GM21717 (cell line): Measurements from ENCODE around the gene FBXL20.
"Not testable (repeated sequence)": the region's sequence is repeated elsewhere in the genome, so short reads cannot be mapped to it uniquely, and the experiment has no call there.

ENCODE experiments used
- ATAC-seq: cut with Tn5 transposase; IDR thresholded peaks from one replicate; pipeline ENCODE4 v1.9.1; 2021; ENCODE audit warnings: mild to moderate bottlenecking, moderate library complexity; ENCODE audit not compliant: unreplicated experiment

The FBXL20 gene

DNA sequence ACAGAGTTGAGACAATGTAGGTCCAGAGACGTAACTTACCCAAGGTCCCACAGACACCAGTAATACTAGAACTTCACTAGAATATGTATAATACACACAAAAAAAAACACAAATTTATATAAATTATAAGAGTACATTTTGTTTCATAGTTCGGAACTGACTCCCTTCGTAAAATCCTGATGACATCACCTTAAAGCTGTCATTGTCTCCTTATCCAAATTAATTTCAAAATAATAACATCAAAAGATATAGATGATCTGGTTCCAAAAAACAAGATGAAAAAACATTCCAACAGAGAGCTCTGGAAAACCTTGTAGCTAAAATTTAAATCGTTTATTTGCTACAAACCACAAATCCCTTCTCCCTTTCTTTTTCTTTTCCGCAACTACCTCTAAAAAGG, 10.0 kb downstream of the FBXL20 start:
- ATAC-seq: no peak

DNA sequence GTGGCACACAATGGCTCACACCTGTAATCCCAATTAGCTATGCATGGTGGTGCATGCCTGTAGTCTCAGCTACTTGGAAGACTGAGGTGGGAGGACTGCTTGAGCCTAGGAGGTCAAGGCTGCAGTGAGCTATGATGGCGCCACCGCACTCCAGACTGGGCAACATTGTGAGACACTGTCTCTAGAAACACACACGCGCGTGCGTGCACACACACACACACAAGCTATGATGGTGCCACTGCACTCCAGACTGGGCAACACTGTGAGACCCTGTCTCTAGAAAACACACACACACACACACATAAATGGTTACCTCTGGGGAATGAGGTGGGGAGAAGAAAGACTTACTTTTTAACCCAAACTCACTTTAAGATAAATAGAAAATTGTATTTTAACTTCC, 16.4 kb downstream of the FBXL20 start:
- no peak for ATAC-seq

DNA sequence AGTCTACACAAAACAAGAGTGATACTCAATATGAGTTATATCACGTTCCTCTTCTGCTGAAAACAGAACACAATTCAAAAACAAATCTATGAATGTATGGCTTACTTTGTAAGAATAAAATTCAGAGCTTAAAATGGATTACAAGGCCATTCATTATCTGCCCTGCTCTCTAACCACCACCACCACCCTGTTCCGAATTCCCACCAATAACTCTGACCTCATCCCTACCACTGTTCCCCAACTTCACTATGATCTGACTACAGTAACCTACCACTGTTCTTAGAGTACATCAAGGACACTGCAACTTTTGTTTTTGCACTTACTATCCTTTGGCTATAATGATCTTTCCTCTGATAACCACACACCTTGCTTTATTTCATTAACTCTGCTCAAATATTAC, 21.3 kb downstream of the FBXL20 start:
- ATAC-seq: no peak

DNA sequence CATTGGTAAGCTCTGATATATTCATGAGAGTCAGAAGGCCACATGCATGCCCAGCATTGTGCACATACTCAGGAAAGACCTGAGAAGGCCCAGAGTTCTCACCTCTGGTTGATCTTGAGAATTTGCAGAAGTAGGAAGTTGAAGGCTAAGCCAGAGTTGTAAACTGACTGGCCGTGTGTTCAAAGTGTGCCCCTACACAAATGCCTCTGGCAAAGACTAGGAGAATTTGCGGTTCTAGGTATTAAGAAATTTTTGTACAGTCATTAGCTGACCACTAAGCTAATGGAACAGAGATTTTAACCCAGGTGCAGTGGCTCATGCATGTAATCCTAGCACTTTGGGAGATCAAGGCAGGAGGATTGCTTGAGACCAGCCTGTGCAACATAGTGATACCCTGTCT, 25.0 kb downstream of the FBXL20 start:
- no peak for ATAC-seq

DNA sequence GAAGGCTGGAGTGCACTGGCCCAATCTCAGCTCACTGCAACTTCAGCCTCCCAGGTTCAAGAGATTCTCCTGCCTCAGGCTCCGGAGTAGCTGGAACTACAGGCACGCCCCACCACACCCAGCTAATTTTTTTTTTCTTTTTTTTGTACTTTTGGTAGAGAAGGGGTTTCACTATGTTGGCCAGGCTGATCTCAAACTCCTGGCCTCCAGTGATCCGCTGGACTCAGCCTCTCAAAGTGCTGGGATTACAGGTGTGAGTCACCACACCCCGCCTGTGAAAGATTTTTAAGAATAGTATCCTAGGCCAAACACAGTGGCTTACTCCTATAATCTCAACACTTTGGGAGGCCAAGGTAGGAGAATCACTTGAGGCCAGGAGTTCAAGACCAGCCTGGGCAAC, 33.6 kb downstream of the FBXL20 start:
- ATAC-seq: not testable (repeated sequence)

DNA sequence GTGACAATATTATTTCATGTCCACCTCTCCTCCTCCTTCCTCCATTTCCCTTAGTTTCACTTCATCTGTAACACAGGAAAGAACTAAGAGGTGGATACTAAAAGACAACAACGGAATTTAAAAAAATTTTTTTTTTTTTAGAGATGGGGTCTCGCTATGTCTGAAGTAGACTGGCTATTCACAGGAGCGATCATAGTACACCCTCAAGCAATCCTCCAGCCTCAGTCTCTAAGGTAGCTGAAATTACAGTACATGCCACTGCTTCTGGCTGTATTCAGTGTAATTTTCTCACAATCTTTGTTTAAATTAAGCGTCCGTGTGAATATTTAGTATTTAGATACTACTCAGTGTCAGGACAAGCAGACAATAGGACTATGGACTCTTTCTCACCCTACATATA, 35.6 kb downstream of the FBXL20 start:
- no peak for ATAC-seq

DNA sequence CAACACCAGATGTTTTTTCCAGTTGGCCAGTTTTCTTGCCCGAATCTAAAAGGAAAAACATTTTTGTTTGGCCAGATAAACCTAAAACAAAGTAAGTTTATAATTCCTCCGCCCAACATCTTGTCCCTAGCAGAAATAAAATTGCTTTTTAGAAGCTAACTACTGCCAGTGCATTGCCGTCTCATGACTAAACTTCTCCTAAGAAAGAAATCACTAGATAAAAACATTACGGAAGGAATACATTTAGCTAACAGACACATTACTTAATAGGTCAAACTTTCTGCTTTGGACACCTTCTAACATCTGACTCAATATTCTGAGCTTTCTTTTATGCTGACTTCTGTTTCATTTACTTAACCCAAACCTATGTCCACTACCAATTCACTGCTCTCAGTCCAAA, 36.2 kb downstream of the FBXL20 start:
- ATAC-seq: no peak

DNA sequence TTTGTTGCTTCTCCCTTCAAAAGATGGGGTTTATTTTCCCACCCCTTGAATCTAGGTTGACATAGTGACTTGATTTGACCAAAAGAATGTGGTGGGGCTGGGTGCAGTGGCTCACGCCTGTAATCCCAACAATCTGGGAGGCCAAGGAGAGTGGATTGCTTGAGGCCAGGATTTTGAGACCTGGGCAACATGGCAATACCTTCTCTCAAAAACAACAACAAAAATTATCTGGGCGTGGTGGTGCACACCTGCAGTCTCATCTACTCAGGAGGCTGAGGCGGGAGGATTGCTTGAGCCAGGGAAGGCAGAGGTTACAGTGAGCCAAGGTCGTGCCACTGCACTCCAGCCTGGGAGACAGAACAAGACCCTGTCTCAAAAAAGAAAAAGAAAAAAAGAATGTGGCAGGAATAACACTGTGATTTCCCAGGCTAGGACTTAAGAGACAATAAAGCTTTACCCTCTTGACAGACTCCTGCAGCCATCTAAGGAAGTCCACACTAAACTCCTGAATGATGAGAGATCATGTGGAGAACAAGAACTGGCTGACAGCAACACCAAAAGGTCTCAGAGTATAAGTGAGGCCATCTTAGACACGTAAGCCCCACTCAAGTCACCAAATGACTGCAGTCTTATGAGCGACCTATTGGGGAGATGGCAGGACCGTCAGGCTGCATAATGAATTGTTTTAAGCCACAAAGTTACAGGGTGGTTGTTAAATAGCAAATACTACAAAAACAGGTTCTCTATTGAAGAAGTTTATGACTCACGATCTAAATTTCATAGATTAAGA, 37.0 kb downstream of the FBXL20 start:
- no peak for ATAC-seq

DNA sequence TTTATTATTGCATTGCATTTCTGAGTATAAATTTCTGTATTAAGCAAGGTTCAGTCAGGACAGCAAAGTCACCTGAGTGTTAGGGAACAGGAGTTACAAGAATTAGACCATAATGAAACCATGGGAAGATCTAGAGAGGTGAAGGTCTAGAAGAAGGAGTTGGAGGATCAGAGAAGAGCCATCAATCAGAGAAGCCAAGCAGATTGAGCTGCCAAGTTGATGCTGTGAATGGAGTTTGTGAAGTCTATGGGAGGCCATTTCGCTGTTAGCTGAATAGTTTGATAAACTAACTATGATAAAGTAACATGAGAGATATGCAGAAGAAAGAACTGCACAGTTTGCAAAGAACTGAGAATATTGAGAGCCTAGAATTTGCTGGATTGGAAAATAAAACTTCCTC, 40.4 kb downstream of the FBXL20 start:
- no peak for ATAC-seq

DNA sequence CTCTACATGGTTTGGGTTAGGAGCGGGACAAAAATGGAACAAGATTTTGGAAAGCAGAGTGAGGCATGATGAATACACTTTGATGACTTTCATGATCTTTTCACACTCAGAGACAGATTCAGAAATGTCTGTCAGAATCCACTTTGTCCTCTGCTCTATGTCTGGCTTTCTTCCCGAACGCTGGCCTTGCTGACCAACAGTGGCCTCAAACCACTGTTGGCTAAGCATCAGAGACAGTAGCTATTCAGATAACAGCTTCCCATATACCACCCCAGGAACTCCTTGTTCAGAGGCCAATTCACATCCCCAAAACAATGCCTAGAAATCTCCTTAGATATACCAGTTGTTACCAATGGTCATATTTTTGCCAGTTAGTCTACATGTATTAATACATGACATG, 40.9 kb downstream of the FBXL20 start:
- ATAC-seq: no peak

DNA sequence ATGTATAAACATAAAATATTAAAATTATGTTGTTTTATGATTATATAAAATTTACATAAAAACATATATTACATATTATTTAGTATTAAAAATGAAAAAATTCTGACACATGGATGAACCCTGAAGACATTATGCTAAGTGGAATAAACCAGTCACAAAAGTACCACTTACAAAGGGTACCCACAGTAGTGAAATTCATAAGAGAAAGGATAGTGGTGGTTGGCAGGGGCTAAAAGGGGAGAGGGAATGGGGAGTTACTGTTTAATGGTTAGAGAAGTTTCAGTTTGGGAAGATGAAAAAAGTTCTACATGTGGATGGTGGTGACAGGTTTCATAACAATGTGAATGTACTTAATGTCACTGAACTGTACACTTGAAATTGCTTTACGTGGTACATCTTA, 41.4 kb downstream of the FBXL20 start:
- ATAC-seq: no peak

DNA sequence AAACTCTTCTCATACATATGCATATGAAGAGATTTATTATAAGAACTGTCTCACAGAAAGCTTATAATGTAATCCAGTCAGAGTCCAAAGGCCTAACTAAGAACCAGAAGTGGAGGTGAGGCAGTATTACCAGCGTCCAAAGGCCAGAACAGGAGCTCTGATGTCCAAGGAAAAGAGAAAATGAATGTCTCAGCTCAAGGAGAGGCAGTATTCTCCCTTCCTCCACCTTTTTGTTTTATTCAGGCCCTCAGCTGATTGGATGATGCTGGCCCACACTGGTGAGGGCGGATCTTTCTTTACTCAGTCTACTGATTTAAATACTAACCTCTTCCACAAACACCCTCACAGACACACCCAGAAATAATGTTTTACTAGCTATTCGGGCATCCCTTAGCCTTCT, 43.4 kb downstream of the FBXL20 start:
- no peak for ATAC-seq

DNA sequence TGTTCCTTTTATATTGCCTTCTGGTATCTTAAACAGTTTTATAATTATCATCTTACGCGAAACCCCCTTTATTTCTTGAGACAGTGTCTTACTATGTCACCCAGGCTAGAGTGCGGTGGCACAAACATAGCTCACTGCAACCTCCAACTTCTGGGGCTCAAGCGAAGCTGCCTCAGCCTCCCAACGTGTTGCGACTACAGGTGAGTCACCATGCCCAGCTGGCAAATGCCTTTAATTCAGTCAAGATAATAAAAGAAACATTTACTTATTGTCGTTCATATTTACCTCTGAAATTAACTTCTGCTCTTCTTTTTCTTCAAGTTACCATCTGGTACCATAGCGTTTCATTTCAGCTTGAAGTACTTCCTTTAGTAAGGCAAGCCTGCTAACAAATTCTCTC, 43.9 kb downstream of the FBXL20 start:
- ATAC-seq: no peak

DNA sequence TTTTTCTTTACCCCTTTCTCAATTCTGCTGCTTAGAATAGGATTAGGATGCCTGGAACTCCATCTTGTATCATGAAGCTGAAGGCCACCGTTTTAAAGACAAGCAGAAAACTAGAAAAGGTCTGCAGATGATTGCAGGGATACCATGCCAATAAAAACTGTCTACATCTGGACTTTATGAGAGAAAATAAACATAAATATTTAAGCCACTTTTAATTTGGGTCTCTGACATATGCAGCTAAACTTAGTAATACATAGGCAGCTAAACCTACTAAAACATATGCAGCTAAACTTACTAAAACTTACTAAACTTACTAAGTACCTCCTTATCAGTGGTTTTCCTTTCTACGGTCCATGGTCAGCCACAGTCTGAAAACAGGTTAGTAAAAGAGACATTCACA, 48.4 kb downstream of the FBXL20 start:
- no peak for ATAC-seq

DNA sequence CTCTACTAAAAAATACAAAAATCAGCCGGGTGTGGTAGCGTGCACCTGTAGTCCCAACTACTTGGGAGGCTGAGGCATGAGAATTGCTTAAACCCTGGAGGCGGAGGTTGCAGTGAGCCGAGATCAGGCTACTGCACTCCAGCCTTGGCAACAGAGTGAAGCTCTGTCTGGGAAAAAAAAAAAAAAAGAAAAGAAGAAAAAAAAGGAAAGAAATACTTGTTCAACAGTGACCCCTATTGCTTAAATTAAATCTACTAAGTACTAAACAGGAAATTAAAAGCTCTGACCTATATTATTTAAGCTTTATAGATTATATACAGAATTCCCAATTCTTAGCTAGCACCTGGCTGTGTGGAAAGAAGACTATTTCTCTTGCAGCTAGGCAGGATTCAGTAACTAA, 48.9 kb downstream of the FBXL20 start:
- no peak for ATAC-seq

DNA sequence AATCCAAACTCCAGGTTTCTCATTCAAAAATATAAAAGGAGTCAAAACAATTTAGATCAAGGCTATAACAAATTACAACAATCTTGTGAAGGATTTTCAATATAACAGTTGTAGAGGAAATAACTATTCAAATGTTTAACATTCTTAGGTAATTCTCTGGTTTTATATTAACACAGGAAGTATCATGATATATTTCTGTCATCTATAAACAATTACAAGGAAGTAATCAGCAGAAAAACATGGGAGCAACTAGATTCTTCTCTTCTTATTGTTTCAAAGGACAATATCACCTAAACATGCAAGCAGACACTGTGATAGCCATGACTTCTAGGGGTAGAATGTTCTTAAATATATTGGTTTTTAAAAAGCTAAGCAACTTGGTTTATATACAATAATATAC, 49.9 kb downstream of the FBXL20 start:
- ATAC-seq: no peak

DNA sequence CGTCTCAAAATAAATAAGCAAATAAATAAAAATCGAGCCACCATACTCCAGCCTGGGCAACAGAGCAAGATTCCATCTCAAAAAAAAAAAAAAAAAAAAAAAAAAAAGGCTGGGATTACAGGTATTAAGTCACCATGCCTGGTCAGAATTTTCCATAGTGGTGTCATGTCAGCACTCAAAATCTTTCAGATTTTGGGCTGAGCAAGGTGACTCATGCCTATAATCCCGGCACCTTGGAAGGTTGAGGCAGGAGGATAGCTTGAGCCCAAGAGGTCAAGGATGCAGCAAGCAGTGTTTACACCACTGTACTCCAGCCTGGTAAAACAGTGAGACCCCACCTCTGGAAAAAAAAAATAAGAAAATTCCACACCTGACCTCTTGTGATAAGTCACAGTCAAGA, 52.2 kb downstream of the FBXL20 start:
- no peak for ATAC-seq

DNA sequence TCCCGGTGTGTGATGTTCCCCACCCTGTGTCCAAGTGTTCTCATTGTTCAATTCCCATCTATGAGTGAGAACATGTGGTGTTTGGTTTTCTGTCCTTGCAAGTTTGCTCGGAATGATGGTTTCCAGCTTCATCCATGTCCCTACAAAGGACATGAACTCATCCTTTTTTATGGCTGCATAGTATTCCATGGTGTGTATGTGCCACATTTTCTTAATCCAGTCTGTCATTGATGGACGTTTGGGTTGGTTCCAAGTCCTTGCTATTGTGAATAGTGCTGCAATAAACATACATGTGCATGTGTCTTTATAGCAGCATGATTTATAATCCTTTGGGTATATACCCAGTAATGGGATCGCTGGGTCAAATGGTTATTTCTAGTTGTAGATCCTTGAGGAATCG, 54.6 kb downstream of the FBXL20 start:
- ATAC-seq: not testable (repeated sequence)

DNA sequence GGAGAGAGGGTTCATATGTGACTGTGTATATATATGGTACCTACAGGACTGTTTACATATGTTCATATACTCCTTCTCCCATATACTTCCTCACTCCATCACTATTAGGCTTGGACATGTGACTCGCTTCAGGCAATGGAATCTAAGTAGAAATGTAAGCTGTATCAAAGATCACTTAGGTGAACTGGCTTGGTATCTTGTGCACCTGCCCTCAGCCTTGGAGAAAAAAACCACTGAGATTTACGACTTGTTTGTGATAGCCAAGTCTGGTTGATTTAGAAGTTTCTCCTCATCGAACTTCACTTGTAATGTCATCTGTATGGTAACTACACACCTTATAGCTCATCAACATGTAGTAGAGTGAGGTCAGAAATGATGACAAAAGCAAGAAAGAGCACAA, 59.9 kb downstream of the FBXL20 start:
- no peak for ATAC-seq

DNA sequence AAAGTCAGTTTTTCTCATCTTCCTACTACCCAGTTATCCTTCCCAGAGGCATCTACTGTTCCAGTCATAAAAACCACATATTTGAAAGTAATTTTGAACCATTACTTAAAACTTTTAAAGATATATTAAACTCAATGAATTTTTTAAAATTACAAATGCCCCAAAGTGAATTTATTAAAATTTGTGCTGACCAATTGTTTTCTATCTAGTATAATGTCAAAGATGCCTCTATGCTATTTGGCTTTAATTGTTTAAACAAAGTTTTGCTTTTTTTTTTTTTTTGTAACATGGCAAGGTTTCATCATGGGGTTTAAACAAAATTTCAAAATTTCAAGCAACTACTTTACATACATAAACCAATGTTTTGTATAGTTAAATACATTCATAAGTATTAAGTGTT, 60.7 kb downstream of the FBXL20 start:
- ATAC-seq: no peak

DNA sequence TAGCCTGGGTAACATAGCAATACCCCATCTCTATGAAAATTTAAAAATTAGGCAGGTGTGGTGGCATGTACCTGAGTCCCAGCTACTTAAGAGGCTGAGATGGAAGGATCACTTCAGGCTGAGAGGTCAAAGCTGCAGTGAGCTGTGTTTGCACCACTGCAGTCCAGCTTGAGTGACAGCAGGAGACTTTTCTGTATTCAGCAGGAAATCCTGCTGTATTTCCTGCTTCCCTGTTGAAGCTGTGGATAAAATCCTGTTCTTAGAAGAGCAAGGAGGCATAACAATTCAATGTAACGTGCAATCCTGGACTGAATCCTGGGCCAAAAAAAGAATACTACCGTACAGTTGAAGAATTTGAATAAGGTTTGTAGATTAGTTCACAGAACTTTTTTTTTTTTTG, 62.2 kb downstream of the FBXL20 start:
- ATAC-seq: no peak

DNA sequence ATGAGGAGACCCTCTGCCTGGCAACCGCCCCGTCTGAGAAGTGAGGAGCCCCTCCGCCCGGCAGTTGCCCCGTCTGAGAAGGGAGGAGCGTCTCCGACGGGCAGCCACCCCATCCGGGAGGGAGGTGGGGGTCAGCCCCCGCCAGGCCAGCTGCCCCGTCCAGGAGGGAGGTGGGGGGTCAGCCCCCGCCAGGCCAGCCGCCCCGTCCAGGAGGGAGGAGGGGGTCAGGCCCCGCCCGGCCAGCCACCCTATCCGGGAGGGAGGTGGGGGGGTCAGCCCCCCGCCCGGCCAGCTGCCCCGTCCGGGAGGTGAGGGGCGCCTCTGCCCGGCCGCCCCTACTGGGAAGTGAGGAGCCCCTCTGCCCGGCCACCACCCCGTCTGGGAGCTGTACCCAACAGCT, 63.8 kb downstream of the FBXL20 start:
- not testable (repeated sequence) for ATAC-seq

DNA sequence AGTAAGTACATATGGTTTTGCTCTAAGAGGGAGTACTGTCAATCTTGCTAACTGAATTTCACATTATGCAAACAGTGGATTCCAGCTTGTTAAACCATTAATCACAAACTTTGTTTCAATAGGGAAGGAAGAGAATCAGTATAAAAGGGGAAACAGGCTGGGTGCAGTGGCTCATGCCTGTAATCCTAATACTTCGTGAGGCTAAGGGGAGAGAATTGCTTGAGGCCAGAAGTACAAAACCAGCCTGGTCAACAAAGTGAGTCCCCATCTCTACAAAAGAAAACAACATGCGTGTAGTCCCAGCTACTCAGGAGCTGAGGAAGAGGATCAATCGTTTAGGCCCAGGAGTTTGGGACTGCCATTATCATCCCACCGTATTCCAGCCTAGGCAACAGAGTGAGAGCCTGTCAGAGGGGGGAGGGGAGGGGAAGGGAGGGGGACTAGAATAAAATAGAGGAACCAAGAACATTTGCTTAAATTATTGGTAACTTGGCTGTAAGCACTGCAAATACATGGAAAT, 65.7 kb downstream of the FBXL20 start:
- ATAC-seq: no peak
